ENCODE measurements around the gene MTHFSD.

DNA sequence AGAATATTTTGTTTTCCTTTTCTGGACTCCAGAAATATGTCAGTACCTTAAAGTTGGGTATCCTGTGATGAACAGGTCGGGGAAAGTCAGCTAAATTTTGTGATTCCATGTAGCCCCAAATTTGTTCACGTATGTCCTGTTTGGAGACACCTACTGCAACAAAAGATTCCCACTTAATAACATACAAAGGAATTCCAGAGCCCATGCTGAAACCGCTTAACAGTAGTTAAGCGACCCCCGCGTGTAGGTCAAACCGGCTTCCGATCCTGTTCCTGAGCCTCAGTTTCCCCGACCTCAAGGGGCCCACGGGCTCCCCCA lies 477 bp downstream of the MTHFSD start:
- TF ChIP-seq, protein P1, sequence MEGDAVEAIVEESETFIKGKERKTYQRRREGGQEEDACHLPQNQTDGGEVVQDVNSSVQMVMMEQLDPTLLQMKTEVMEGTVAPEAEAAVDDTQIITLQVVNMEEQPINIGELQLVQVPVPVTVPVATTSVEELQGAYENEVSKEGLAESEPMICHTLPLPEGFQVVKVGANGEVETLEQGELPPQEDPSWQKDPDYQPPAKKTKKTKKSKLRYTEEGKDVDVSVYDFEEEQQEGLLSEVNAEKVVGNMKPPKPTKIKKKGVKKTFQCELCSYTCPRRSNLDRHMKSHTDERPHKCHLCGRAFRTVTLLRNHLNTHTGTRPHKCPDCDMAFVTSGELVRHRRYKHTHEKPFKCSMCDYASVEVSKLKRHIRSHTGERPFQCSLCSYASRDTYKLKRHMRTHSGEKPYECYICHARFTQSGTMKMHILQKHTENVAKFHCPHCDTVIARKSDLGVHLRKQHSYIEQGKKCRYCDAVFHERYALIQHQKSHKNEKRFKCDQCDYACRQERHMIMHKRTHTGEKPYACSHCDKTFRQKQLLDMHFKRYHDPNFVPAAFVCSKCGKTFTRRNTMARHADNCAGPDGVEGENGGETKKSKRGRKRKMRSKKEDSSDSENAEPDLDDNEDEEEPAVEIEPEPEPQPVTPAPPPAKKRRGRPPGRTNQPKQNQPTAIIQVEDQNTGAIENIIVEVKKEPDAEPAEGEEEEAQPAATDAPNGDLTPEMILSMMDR (IDR thresholded peaks at IDR 0.05) = no peak
- no peak for TF ChIP-seq POLR2A (IDR thresholded peaks at IDR 0.05)

Data from right lobe of liver (tissue), 4 donors.